A549 (cell line): ENCODE results near the gene EFNA5. TPM values are rescaled to one million over a fixed set of nuclear protein-coding genes. Genes with fewer than 3 reads are reported as not detected.

ENCODE experiments used
- ATAC-seq, 2 experiments: fragments of 200-7000 bp in 1 of 2; fragments of >200 bp in 1 of 2; cut with Nextera tagmentation in 1 of 2; cut with Tn5 transposase in 1 of 2; 3 replicates each; pipeline versions ENCODE4 v1.8.0 to v1.9.1; 2018 to 2020; ENCODE audit warnings: mild to moderate bottlenecking in 1 of 2, moderate library complexity in 1 of 2
- CTCF ChIA-PET: fragments of 300-600 bp; sonication (Branson Sonifier 250); formaldehyde crosslinking; extraction: SDS; loops from one replicate; lab custom pipeline; 2021; ENCODE audit warnings: antibody characterized with exemption, inconsistent platforms; lab: Yijun Ruan, JAX
- POLR2A ChIA-PET: fragments of 350-600 bp; formaldehyde crosslinking; extraction: SDS; loops from one replicate; lab custom pipeline; 2021; ENCODE audit warnings: antibody characterized with exemption, inconsistent platforms; lab: Yijun Ruan, JAX
- DNase-seq, 2 experiments: peaks; one replicate each; pipeline versions ENCODE4 v3.0.0 to v3.0.0-alpha.2; 2011 to 2016; ENCODE audit warnings: low read depth in 1 of 2, low spot score in 1 of 2
- FAIRE-seq: peaks from 2 replicates; lab custom pipeline; 2011; peaks lifted over from hg19 to GRCh38; lab: Jason Lieb, UNC
- H3K27ac ChIP-seq, 2 experiments: fragments of >200 bp; sonication (Bioruptor Twin); formaldehyde crosslinking; 3 replicates each; pipeline ENCODE4 v1.5.1; 2016 to 2017
- H3K4me1 ChIP-seq: fragments of >200 bp; sonication (Bioruptor Twin); formaldehyde crosslinking; 3 replicates; pipeline ENCODE4 v1.6.1; 2016
- H3K4me2 ChIP-seq: fragments of >200 bp; sonication (Bioruptor Twin); formaldehyde crosslinking; 3 replicates; pipeline ENCODE4 v1.6.1; 2016
- H3K4me3 ChIP-seq: fragments of >200 bp; sonication (Bioruptor Twin); formaldehyde crosslinking; 3 replicates; pipeline ENCODE4 v1.5.1; 2016
- H3K9me3 ChIP-seq: fragments of >200 bp; sonication (Bioruptor Twin); formaldehyde crosslinking; 3 replicates; pipeline ENCODE4 v1.6.1; 2016
- CBX2 ChIP-seq: fragments of 200-600 bp; sonication (generic); IDR thresholded peaks from 2 replicates; pipeline ENCODE4 v1.6.1; 2016; ENCODE audit warnings: low read depth, mild to moderate bottlenecking, borderline replicate concordance
- CBX8 ChIP-seq: fragments of 200-600 bp; sonication (generic); IDR thresholded peaks from 2 replicates; pipeline ENCODE4 v1.6.1; 2016
- CEBPB ChIP-seq, 2 experiments: fragments of >200 bp in 1 of 2; sonication (Bioruptor Twin) in 1 of 2; formaldehyde crosslinking in 1 of 2; IDR thresholded peaks; 2 replicates each; pipeline ENCODE4 v1.6.1; 2012 to 2016
- EHF ChIP-seq: fragments of 250-450 bp; sonication (Bioruptor Pico); IDR thresholded peaks from 2 replicates; pipeline ENCODE4 v1.5.0; 2020; ENCODE audit warnings: mild to moderate bottlenecking
- EHMT2 ChIP-seq: fragments of 200-600 bp; sonication (generic); IDR thresholded peaks from 2 replicates; pipeline ENCODE4 v1.6.1; 2016; ENCODE audit warnings: antibody characterized with exemption, low read depth, mild to moderate bottlenecking, moderate library complexity
- ESRRA ChIP-seq: fragments of 150-350 bp; IDR thresholded peaks from 2 replicates; pipeline ENCODE4 v1.6.1; 2014; ENCODE audit warnings: mild to moderate bottlenecking, low read length, borderline replicate concordance
- FOSB ChIP-seq: fragments of 250-450 bp; sonication (Bioruptor Pico); IDR thresholded peaks from 2 replicates; pipeline ENCODE4 v1.5.0; 2020; ENCODE audit warnings: mild to moderate bottlenecking, moderate library complexity
- FOSL2 ChIP-seq, 2 experiments: fragments of 450-650 bp in 1 of 2; fragments of >200 bp in 1 of 2; sonication (Bioruptor Twin) in 1 of 2; formaldehyde crosslinking; IDR thresholded peaks; 2 replicates each; pipeline versions ENCODE4 v1.5.0 to v1.6.1; 2016 to 2020; ENCODE audit warnings: mild to moderate bottlenecking in 1 of 2, moderate library complexity in 1 of 2
- FOXS1 ChIP-seq: fragments of 250-450 bp; sonication (Bioruptor Pico); IDR thresholded peaks from 2 replicates; pipeline ENCODE4 v1.5.0; 2020; ENCODE audit warnings: mild to moderate bottlenecking, moderate library complexity
- HDAC2 ChIP-seq: fragments of 200-600 bp; sonication (generic); IDR thresholded peaks from 2 replicates; pipeline ENCODE4 v1.6.1; 2016
- HEYL ChIP-seq: fragments of 250-450 bp; sonication (Bioruptor Pico); IDR thresholded peaks from 2 replicates; pipeline ENCODE4 v1.8.0; 2021; ENCODE audit warnings: mild to moderate bottlenecking, moderate library complexity
- HOXA7 ChIP-seq: fragments of 250-450 bp; sonication (Bioruptor Pico); IDR thresholded peaks from 2 replicates; pipeline ENCODE4 v1.5.0; 2020; ENCODE audit warnings: mild to moderate bottlenecking, moderate library complexity
- MAFK ChIP-seq: fragments of 450-650 bp; IDR thresholded peaks from 2 replicates; pipeline ENCODE4 v1.6.1; 2014; ENCODE audit not compliant: partially characterized antibody
- MYC ChIP-seq: IDR thresholded peaks from 2 replicates; pipeline ENCODE4 v1.6.1; 2012; ENCODE audit warnings: mild to moderate bottlenecking, inconsistent platforms, low read length, improper control_type of control experiment, borderline replicate concordance
- NPAS2 ChIP-seq: fragments of 250-450 bp; sonication (Bioruptor Pico); IDR thresholded peaks from 2 replicates; pipeline ENCODE4 v1.8.0; 2022; ENCODE audit warnings: mild to moderate bottlenecking, moderate library complexity, borderline replicate concordance
- RAD21 ChIP-seq, 2 experiments: fragments of >200 bp in 1 of 2; sonication (Bioruptor Twin) in 1 of 2; formaldehyde crosslinking in 1 of 2; IDR thresholded peaks in 1 of 2; conservative IDR thresholded peaks in 1 of 2; 2 replicates in 1 of 2; 3 replicates in 1 of 2; pipeline ENCODE4 v1.6.1; 2012 to 2018; ENCODE audit warnings: inconsistent platforms in 1 of 2
- RARB ChIP-seq: fragments of 250-450 bp; sonication (Bioruptor Pico); IDR thresholded peaks from 2 replicates; pipeline ENCODE4 v1.8.0; 2021; ENCODE audit warnings: mild to moderate bottlenecking, moderate library complexity
- RFX5 ChIP-seq: fragments of 450-650 bp; IDR thresholded peaks from 2 replicates; pipeline ENCODE4 v1.7.1; 2014; ENCODE audit warnings: antibody characterized with exemption, mild to moderate bottlenecking, moderate library complexity
- SREBF2 ChIP-seq: fragments of 450-650 bp; IDR thresholded peaks from 2 replicates; pipeline ENCODE4 v1.6.1; 2014; ENCODE audit warnings: mild to moderate bottlenecking, moderate library complexity
- ZC3H11A ChIP-seq: fragments of 450-650 bp; IDR thresholded peaks from 2 replicates; pipeline ENCODE4 v1.6.1; 2014; ENCODE audit warnings: antibody characterized with exemption, mild to moderate bottlenecking
- ZSCAN20 ChIP-seq: fragments of 250-450 bp; sonication (Bioruptor Pico); IDR thresholded peaks from 2 replicates; pipeline ENCODE4 v1.8.0; 2022; ENCODE audit warnings: mild to moderate bottlenecking, moderate library complexity
- WGBS: methylation state at CpG from one replicate; pipeline ENCODE4 v1.1.6; 2017; ENCODE audit errors: missing lambda C conversion rate; 5-methylcytosine and 5-hydroxymethylcytosine counted together
- polyA plus RNA-seq, 4 experiments: library from polyadenylated mRNA; depleted of rRNA in 3 of 4; stranded (reverse); fragments of >200 nt; fragmentation: RNase III in 1 of 4; extraction: RNeasy Plus Mini Kit Qiagen cat#74134 plus additional on column Dnase treatment in 1 of 4; gene quantifications; 2 replicates in 3 of 4; 3 replicates in 1 of 4; pipeline ENCODE4 v1.2.3, GENCODE V29; 2011 to 2017
- TF ChIP-seq, protein P1 (sequence below): fragments of >200 bp; sonication (Bioruptor Twin); formaldehyde crosslinking; IDR thresholded peaks from 2 replicates; pipeline ENCODE4 v1.6.1; 2016
- TF ChIP-seq, protein P2 (sequence below): fragments of 150-350 bp; IDR thresholded peaks from 2 replicates; pipeline ENCODE4 v1.6.1; 2014; ENCODE audit warnings: low read depth, mild to moderate bottlenecking, low read length
- TF ChIP-seq, protein P3 (sequence below): IDR thresholded peaks from 2 replicates; pipeline ENCODE4 v1.6.1; 2012
- TF ChIP-seq, protein P4 (sequence below): IDR thresholded peaks from 2 replicates; pipeline ENCODE4 v1.6.1; 2012

EFNA5 gene
- polyA plus RNA-seq, 2 of the 4 experiments (the other 2 are of a cell fraction): 8.5 to 20.7 TPM

DNA sequence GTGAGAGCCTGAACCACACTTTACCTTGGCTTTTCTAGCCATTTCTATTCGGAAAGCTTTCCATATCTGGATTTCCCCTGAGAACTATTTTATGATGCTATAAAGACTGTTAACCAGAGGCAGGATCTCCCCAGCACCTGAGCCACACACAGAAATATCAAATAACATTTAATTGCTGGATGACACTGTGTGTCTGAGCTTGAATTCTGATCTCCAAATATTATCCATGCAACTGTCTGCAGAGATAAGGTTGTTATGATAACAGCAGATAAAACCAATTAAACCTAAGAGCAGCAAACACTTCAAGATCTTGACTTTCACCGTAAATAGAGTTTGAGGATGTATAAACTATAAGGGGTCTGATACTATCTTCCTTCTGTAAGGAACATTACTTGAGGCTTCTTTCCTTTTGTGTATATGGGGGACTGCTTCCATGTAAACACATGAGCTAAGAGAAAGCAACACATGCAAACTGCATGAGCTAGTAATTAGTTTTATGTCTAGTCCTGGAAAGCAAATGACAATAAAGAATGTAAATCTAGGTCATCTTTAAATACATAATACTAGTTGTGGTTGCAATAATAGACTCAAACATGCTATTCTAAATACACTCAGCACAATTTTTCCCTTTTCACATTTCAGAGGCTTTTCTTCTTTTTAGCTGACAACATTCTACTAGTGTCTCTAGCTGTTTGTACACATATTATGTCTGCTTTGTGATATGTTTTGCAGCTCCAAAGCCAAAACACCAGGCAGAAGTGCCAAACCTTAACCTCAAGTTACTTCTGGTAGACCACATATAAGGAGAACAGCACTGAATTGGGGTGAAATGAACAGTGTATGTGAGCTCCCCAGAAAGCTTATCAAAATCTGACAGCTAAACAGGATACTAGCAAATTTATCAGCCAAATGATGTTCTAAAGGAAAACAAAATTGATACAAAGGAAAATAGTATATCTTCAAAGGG lies 136.5 kb downstream of the EFNA5 start:
- ATAC-seq (no peak), DNase-seq (no peak), FAIRE-seq (peak; percentile 49)
- peaks cover 34% of the 10 kb centered on the region for H3K4me1 ChIP-seq
- POLR2A ChIA-PET: no interaction called here
- WGBS: 83% methylated on average over 2 of the region's 2 CpGs
- TF ChIP-seq, protein P1, sequence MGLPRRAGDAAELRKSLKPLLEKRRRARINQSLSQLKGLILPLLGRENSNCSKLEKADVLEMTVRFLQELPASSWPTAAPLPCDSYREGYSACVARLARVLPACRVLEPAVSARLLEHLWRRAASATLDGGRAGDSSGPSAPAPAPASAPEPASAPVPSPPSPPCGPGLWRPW: no peak
- TF ChIP-seq MAFK: no peak
- TF ChIP-seq CBX8: no peak
- no peak for TF ChIP-seq RAD21 (conservative IDR thresholded peaks at IDR 0.05 in 1 of 2, IDR thresholded peaks at IDR 0.05 in 1 of 2)
- no peak for TF ChIP-seq CBX2
- no peak for TF ChIP-seq FOSL2 (IDR thresholded peaks at IDR 0.05)
- no peak for TF ChIP-seq FOSL2 (CRISPR knock-in tag; IDR thresholded peaks at IDR 0.05)
- TF ChIP-seq RFX5: no peak
- TF ChIP-seq, protein P2, sequence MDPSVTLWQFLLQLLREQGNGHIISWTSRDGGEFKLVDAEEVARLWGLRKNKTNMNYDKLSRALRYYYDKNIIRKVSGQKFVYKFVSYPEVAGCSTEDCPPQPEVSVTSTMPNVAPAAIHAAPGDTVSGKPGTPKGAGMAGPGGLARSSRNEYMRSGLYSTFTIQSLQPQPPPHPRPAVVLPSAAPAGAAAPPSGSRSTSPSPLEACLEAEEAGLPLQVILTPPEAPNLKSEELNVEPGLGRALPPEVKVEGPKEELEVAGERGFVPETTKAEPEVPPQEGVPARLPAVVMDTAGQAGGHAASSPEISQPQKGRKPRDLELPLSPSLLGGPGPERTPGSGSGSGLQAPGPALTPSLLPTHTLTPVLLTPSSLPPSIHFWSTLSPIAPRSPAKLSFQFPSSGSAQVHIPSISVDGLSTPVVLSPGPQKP: no peak
- TF ChIP-seq ZSCAN20 (CRISPR knock-in tag): no peak
- no peak for TF ChIP-seq CEBPB (IDR thresholded peaks at IDR 0.05)
- TF ChIP-seq EHF (CRISPR knock-in tag): no peak
- TF ChIP-seq HDAC2: no peak
- TF ChIP-seq EHMT2: no peak
- no peak for TF ChIP-seq ESRRA
- TF ChIP-seq SREBF2: no peak
- TF ChIP-seq, protein P3, sequence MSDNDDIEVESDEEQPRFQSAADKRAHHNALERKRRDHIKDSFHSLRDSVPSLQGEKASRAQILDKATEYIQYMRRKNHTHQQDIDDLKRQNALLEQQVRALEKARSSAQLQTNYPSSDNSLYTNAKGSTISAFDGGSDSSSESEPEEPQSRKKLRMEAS: no peak
- TF ChIP-seq FOSB (CRISPR knock-in tag): no peak
- no peak for TF ChIP-seq NPAS2 (CRISPR knock-in tag)
- no peak for TF ChIP-seq ZC3H11A
- no peak for TF ChIP-seq HOXA7 (CRISPR knock-in tag)
- CTCF ChIA-PET: interaction anchor here (0.9 to 2.2 kb wide), 3 partner anchors 11 to 38 kb away, joined by 3 to 7 read pairs (median 3); no protein-coding TSS in a partner anchor
- no peaks in the 10 kb centered on the region for H3K9me3 ChIP-seq
- H3K4me2 ChIP-seq: no peak overlapping the region
- no peak overlapping the region for H3K27ac ChIP-seq
- no peak overlapping the region for H3K4me3 ChIP-seq

DNA sequence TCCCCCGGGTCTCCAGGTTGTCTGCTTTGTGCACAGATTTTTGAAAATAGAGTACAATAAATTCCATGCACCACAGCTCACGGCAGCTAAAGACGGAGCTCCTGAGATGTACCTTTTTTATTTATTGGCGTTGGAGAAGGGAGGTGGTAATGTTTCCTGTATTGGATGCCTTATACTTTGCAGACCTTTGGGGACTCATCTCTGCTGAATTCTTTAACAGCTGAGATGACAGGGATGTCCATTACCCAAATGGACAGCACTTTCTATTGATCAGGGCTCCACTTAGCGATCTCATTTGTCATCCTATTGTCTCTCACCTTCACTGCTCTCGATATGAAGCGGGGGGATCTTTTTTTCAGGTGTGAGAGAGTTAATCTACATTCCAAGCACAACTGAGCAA lies 137.8 kb downstream of the EFNA5 start:
- no peak overlapping the region for H3K27ac ChIP-seq
- H3K4me2 ChIP-seq: no peak overlapping the region
- no peak for DNase-seq
- TF ChIP-seq, protein P4, sequence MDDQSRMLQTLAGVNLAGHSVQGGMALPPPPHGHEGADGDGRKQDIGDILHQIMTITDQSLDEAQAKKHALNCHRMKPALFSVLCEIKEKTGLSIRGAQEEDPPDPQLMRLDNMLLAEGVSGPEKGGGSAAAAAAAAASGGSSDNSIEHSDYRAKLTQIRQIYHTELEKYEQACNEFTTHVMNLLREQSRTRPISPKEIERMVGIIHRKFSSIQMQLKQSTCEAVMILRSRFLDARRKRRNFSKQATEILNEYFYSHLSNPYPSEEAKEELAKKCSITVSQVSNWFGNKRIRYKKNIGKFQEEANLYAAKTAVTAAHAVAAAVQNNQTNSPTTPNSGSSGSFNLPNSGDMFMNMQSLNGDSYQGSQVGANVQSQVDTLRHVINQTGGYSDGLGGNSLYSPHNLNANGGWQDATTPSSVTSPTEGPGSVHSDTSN: no peak
- no peak for TF ChIP-seq CBX2
- TF ChIP-seq ESRRA: no peak
- no peak for TF ChIP-seq FOSB (CRISPR knock-in tag)
- no peak for TF ChIP-seq RARB (CRISPR knock-in tag)
- no peak for TF ChIP-seq HEYL (CRISPR knock-in tag)
- no peak for TF ChIP-seq FOXS1 (CRISPR knock-in tag)
- no peak for TF ChIP-seq MYC
- TF ChIP-seq, all 56 proteins: peak for 0
- Histone ChIP-seq H3K9me3 (no peaks in the 10 kb centered on the region), H3K4me3 (no peak overlapping the region), H3K4me1 (peaks cover 23% of the 10 kb centered on the region)
- FAIRE-seq (no peak), ATAC-seq (no peak)
- CTCF ChIA-PET: no interaction called here
- POLR2A ChIA-PET: no interaction called here
- WGBS: 94% methylated on average over 7 of the region's 7 CpGs
